Tibial artery (tissue), 4 donors: ENCODE measurements around the gene WNT16.

ENCODE experiments used
- DNase-seq, 2 donors: peaks; one replicate each; pipeline ENCODE4 v3.0.0-alpha.2; 2019
- H3K27ac ChIP-seq, 2 donors: fragments of 200-600 bp; sonication (generic) in 1 of 2; 1 replicate in 1 of 2; 2 replicates in 1 of 2; pipeline ENCODE4 v1.5.1; 2018 to 2019; ENCODE audit warnings: mild to moderate bottlenecking in 1 of 2
- H3K27me3 ChIP-seq, 2 donors: fragments of 200-600 bp; sonication (generic) in 1 of 2; one replicate each; pipeline versions ENCODE4 v1.5.1 to v1.6.0; 2016 to 2019
- H3K36me3 ChIP-seq, 3 donors: fragments of 200-600 bp; sonication (generic) in 2 of 3; one replicate each; pipeline ENCODE4 v1.5.1; 2016 to 2019; ENCODE audit warnings: mild to moderate bottlenecking in 2 of 3
- H3K4me1 ChIP-seq, 4 donors: fragments of 200-600 bp; sonication (generic) in 2 of 4; 1 replicate in 3 of 4; 2 replicates in 1 of 4; pipeline ENCODE4 v1.5.1; 2016 to 2019
- H3K4me3 ChIP-seq, 2 donors: fragments of 200-600 bp; sonication (generic) in 1 of 2; 1 replicate in 1 of 2; 2 replicates in 1 of 2; pipeline ENCODE4 v1.5.1; 2018 to 2019; ENCODE audit warnings: mild to moderate bottlenecking in 2 of 2
- H3K9me3 ChIP-seq, 3 donors: fragments of 200-600 bp; sonication (generic) in 1 of 3; one replicate each; pipeline ENCODE4 v1.5.1; 2016 to 2019
- CTCF ChIP-seq, 2 experiments: fragments of 200-600 bp in 1 of 2; fragments of 450-650 bp in 1 of 2; IDR thresholded peaks; one replicate each; pipeline ENCODE4 v1.5.1; 2017 to 2019; ENCODE audit warnings: antibody characterized with exemption in 2 of 2, mild to moderate bottlenecking in 1 of 2, moderate library complexity in 1 of 2
- intact Hi-C: fragments of 100-400 bp; cut with DNase I; formaldehyde crosslinking; loops from one replicate; pipeline ENCODE4 v1.15.0; 2023; ENCODE audit warnings: low total_unique reads

Gene WNT16

GRCh38 chr7:121385056-121385799, 56.4 kb downstream of the WNT16 start:
- TF ChIP-seq CTCF (IDR thresholded peaks at IDR 0.05), result no peak
- Histone ChIP-seq H3K4me3 (no peak overlapping the region), H3K9me3 (no peaks in the 10 kb centered on the region), H3K27me3 (no peaks in the 10 kb centered on the region), H3K4me1 (peaks cover 0 to 41% (median 7%) of the 10 kb centered on the region in 4 donors), H3K27ac (no peak overlapping the region), H3K36me3 (no peaks in the 10 kb centered on the region)
- no peak for DNase-seq
- intact Hi-C loops, result no loop called here

GRCh38 chr7:121385800-121386179, 57.0 kb downstream of the WNT16 start:
- H3K4me3 ChIP-seq, result no peak overlapping the region
- intact Hi-C loops, result no loop called here
- TF ChIP-seq CTCF (IDR thresholded peaks at IDR 0.05), result no peak
- H3K27me3 ChIP-seq, result no peaks in the 10 kb centered on the region
- no peaks in the 10 kb centered on the region for H3K36me3 ChIP-seq
- peaks cover 0 to 41% (median 7%) of the 10 kb centered on the region in 4 donors for H3K4me1 ChIP-seq
- no peak overlapping the region for H3K27ac ChIP-seq
- no peaks in the 10 kb centered on the region for H3K9me3 ChIP-seq
- no peak for DNase-seq

- TF ChIP-seq CTCF (IDR thresholded peaks at IDR 0.05), result no peak
- H3K9me3 ChIP-seq, result no peaks in the 10 kb centered on the region
- H3K27me3 ChIP-seq, result no peaks in the 10 kb centered on the region
- no peak for DNase-seq
- intact Hi-C loops, result no loop called here
- no peaks in the 10 kb centered on the region for H3K36me3 ChIP-seq
- H3K4me1 ChIP-seq, result peaks cover 0 to 25% (median 8%) of the 10 kb centered on the region in 4 donors
- no peak overlapping the region for H3K4me3 ChIP-seq
- H3K27ac ChIP-seq, result no peak overlapping the region
These were observed 60.1 kb downstream of the WNT16 start for GRCh38 chr7:121388950-121389349.

GRCh38 chr7:121390109-121390508, 61.3 kb downstream of the WNT16 start:
- Histone ChIP-seq H3K36me3 (no peaks in the 10 kb centered on the region), H3K4me1 (peaks cover 0 to 22% (median 12%) of the 10 kb centered on the region in 4 donors), H3K9me3 (no peaks in the 10 kb centered on the region), H3K4me3 (no peak overlapping the region), H3K27ac (no peak overlapping the region), H3K27me3 (no peaks in the 10 kb centered on the region)
- no peak for TF ChIP-seq CTCF (IDR thresholded peaks at IDR 0.05)
- intact Hi-C loops, result no loop called here
- DNase-seq, result no peak

GRCh38 chr7:121390617-121391016, 61.8 kb downstream of the WNT16 start:
- Histone ChIP-seq H3K4me1 (peaks cover 0 to 20% (median 11%) of the 10 kb centered on the region in 4 donors), H3K27me3 (no peaks in the 10 kb centered on the region), H3K27ac (no peak overlapping the region), H3K9me3 (no peaks in the 10 kb centered on the region), H3K36me3 (no peaks in the 10 kb centered on the region), H3K4me3 (no peak overlapping the region)
- intact Hi-C loops, result no loop called here
- TF ChIP-seq CTCF (IDR thresholded peaks at IDR 0.05), result no peak
- no peak for DNase-seq
